ENCODE data around the gene NPY5R.

The NPY5R gene

GRCh38 chr4:163395758-163396157, 52.1 kb downstream of the NPY5R start:
- no peak for TF ChIP-seq SPI1 (IDR thresholded peaks at IDR 0.05; ENCODE audit: low read depth, low read length)
- TF ChIP-seq POLR2A (IDR thresholded peaks at IDR 0.05; ENCODE audit: low read depth, low read length), result no peak
- TF ChIP-seq POU2F2 (IDR thresholded peaks at IDR 0.05; ENCODE audit: low read depth, low read length), result no peak
- no peak for TF ChIP-seq PAX5 (IDR thresholded peaks at IDR 0.05; ENCODE audit: insufficient read depth, low read length, severe bottlenecking)
- TF ChIP-seq POLR2AphosphoS5 (IDR thresholded peaks at IDR 0.05; ENCODE audit: low read depth, low read length), result no peak
- TF ChIP-seq TAF1 (IDR thresholded peaks at IDR 0.05; ENCODE audit: low read depth, low read length), result no peak
- FAIRE-seq, result no peak
- no peak for DNase-seq (ENCODE audit: insufficient read length, low spot score)

GRCh38 chr4:163398238-163398637, 54.5 kb downstream of the NPY5R start:
- no peak for TF ChIP-seq PAX5 (IDR thresholded peaks at IDR 0.05; ENCODE audit: insufficient read depth, low read length, severe bottlenecking)
- no peak for TF ChIP-seq SPI1 (IDR thresholded peaks at IDR 0.05; ENCODE audit: low read depth, low read length)
- TF ChIP-seq TAF1 (IDR thresholded peaks at IDR 0.05; ENCODE audit: low read depth, low read length), result no peak
- no peak for TF ChIP-seq POLR2AphosphoS5 (IDR thresholded peaks at IDR 0.05; ENCODE audit: low read depth, low read length)
- no peak for TF ChIP-seq POLR2A (IDR thresholded peaks at IDR 0.05; ENCODE audit: low read depth, low read length)
- TF ChIP-seq POU2F2 (IDR thresholded peaks at IDR 0.05; ENCODE audit: low read depth, low read length), result no peak
- no peak for FAIRE-seq
- DNase-seq (ENCODE audit: insufficient read length, low spot score), result no peak

GRCh38 chr4:163400911-163401310, 57.2 kb downstream of the NPY5R start:
- DNase-seq (ENCODE audit: insufficient read length, low spot score) (no peak), FAIRE-seq (no peak)
- TF ChIP-seq POU2F2 (IDR thresholded peaks at IDR 0.05; ENCODE audit: low read depth, low read length) (no peak), PAX5 (IDR thresholded peaks at IDR 0.05; ENCODE audit: insufficient read depth, low read length, severe bottlenecking) (no peak), SPI1 (IDR thresholded peaks at IDR 0.05; ENCODE audit: low read depth, low read length) (no peak), POLR2A (IDR thresholded peaks at IDR 0.05; ENCODE audit: low read depth, low read length) (no peak), TAF1 (IDR thresholded peaks at IDR 0.05; ENCODE audit: low read depth, low read length) (no peak), POLR2AphosphoS5 (IDR thresholded peaks at IDR 0.05; ENCODE audit: low read depth, low read length) (no peak)
